HCT116 (cell line): ENCODE results near the gene ORC2. TPM values are rescaled to one million over a fixed set of nuclear protein-coding genes. Genes with fewer than 3 reads are reported as not detected.

ENCODE experiments used
- ATAC-seq: fragments of 200-7000 bp; cut with Tn5 transposase; 2 replicates; pipeline ENCODE4 v1.9.1; 2020; ENCODE audit warnings: mild to moderate bottlenecking, moderate library complexity
- BruUV-seq: library from RNA; stranded (reverse); fragments of 400-500 nt; replicated peaks from 2 replicates; lab custom pipeline; 2021; lab: Mats Ljungman, UMichigan
- CTCF ChIA-PET: fragments of 300-600 bp; sonication (Branson Sonifier 250); formaldehyde crosslinking; loops from one replicate; lab custom pipeline; 2021; ENCODE audit warnings: antibody characterized with exemption; lab: Charles Lee
- POLR2A ChIA-PET: fragments of 300-600, 350-600 bp; sonication (Branson Sonifier 250); formaldehyde crosslinking; loops from one replicate; lab custom pipeline; 2021; ENCODE audit warnings: antibody characterized with exemption; lab: Charles Lee
- RAD21 ChIA-PET, 2 experiments: fragments of 300-600 bp; sonication (Branson Sonifier 250); formaldehyde crosslinking; loops; one replicate each; lab custom pipeline; 2023; ENCODE audit warnings: low total read pairs in 2 of 2; ENCODE audit not compliant: uncharacterized antibody in 2 of 2, unreplicated experiment in 2 of 2, low non-redundant PET in 1 of 2; lab: Charles Lee
- DNase-seq: peaks from one replicate; pipeline ENCODE4 v3.0.0-alpha.2; 2010; ENCODE audit warnings: low read depth, low spot score
- H2AFZ ChIP-seq: fragments of 200-600 bp; shearing (Covaris generic), sonication (generic); 2 replicates; pipeline ENCODE4 v1.6.1; 2017; ENCODE audit warnings: low read depth, mixed run types, mixed read lengths, antibody characterized with exemption, low read length; ENCODE audit not compliant: poor library complexity, severe bottlenecking
- H3K27ac ChIP-seq: 2 replicates; pipeline ENCODE4 v1.5.1; 2012; ENCODE audit warnings: low read depth, low read length
- H3K27me3 ChIP-seq: fragments of 200-600 bp; sonication (generic); 2 replicates; pipeline ENCODE4 v1.6.1; 2016; ENCODE audit warnings: mixed run types, low read length, mixed read lengths; ENCODE audit not compliant: insufficient read depth
- H3K36me3 ChIP-seq, 2 experiments: fragments of 200-500 bp in 1 of 2; fragments of 200-600 bp in 1 of 2; sonication (Bioruptor generic) in 1 of 2; sonication (generic) in 1 of 2; 2 replicates each; pipeline versions ENCODE4 v1.5.1 to v1.6.1; 2014 to 2016; ENCODE audit warnings: low read length in 2 of 2, inconsistent platforms in 1 of 2, mixed read lengths in 1 of 2, mixed run types in 1 of 2; ENCODE audit not compliant: insufficient read depth in 2 of 2, control insufficient read depth in 1 of 2
- H3K4me1 ChIP-seq, 2 experiments: fragments of 200-600 bp in 1 of 2; sonication (generic) in 1 of 2; 2 replicates each; pipeline versions ENCODE4 v1.5.1 to v1.6.1; 2012 to 2017; ENCODE audit warnings: low read length in 2 of 2, inconsistent platforms in 1 of 2, mild to moderate bottlenecking in 1 of 2, mixed read lengths in 1 of 2, mixed run types in 1 of 2, moderate library complexity in 1 of 2; ENCODE audit not compliant: insufficient read depth in 2 of 2, control insufficient read depth in 1 of 2
- H3K4me2 ChIP-seq: fragments of 200-600 bp; sonication (generic); 2 replicates; pipeline ENCODE4 v1.6.1; 2017; ENCODE audit warnings: mixed run types, low read length, mixed read lengths
- H3K4me3 ChIP-seq, 2 experiments: fragments of 200-600 bp in 1 of 2; sonication (generic) in 1 of 2; replicated peaks in 1 of 2; 2 replicates each; pipeline ENCODE4 v1.5.1; 2011 to 2016; ENCODE audit warnings: low read length in 2 of 2, control low read depth in 1 of 2, low read depth in 1 of 2, mild to moderate bottlenecking in 1 of 2, mixed read lengths in 1 of 2, mixed run types in 1 of 2
- H3K79me2 ChIP-seq: fragments of 200-600 bp; sonication (generic); 2 replicates; pipeline ENCODE4 v1.6.1; 2017; ENCODE audit warnings: mild to moderate bottlenecking, mixed run types, low read length, moderate library complexity, mixed read lengths; ENCODE audit not compliant: insufficient read depth
- H3K9ac ChIP-seq: fragments of 200-600 bp; sonication (generic); 2 replicates; pipeline ENCODE4 v1.6.1; 2016; ENCODE audit warnings: low read length, mixed read lengths
- H3K9me2 ChIP-seq: fragments of 200-600 bp; sonication (generic), shearing (Covaris generic); 2 replicates; pipeline ENCODE4 v1.6.1; 2017; ENCODE audit warnings: mixed run types, mild to moderate bottlenecking, moderate library complexity; ENCODE audit not compliant: insufficient read depth
- H3K9me3 ChIP-seq, 2 experiments: fragments of 200-500 bp in 1 of 2; fragments of 200-600 bp in 1 of 2; sonication (Bioruptor generic) in 1 of 2; sonication (generic) in 1 of 2; 2 replicates each; pipeline ENCODE4 v1.6.1; 2014 to 2017; ENCODE audit warnings: low read length in 2 of 2, mixed read lengths in 2 of 2, inconsistent platforms in 1 of 2, low read depth in 1 of 2, mild to moderate bottlenecking in 1 of 2, mixed run types in 1 of 2, moderate library complexity in 1 of 2; ENCODE audit not compliant: control insufficient read depth in 1 of 2, insufficient read depth in 1 of 2
- H4K20me1 ChIP-seq: fragments of 200-600 bp; sonication (generic), shearing (Covaris generic); 2 replicates; pipeline ENCODE4 v1.6.1; 2017; ENCODE audit warnings: mixed run types, mild to moderate bottlenecking, moderate library complexity; ENCODE audit not compliant: insufficient read depth
- CBX3 ChIP-seq: IDR thresholded peaks from 2 replicates; pipeline ENCODE4 v1.6.1; 2012; ENCODE audit warnings: low read depth
- CEBPB ChIP-seq: IDR thresholded peaks from 2 replicates; pipeline ENCODE4 v1.6.1; 2012; ENCODE audit warnings: low read depth
- EGR1 ChIP-seq: IDR thresholded peaks from 2 replicates; pipeline ENCODE4 v1.6.1; 2012; ENCODE audit warnings: low read depth
- EZH2 ChIP-seq: fragments of 200-600 bp; sonication (generic); IDR thresholded peaks from 2 replicates; pipeline ENCODE4 v1.6.1; 2017; ENCODE audit warnings: antibody characterized with exemption, mixed run types
- EZH2phosphoT487 ChIP-seq: fragments of 200-600 bp; IDR thresholded peaks from 2 replicates; pipeline ENCODE4 v1.6.1; 2018; ENCODE audit warnings: antibody characterized with exemption, borderline replicate concordance
- FOSL1 ChIP-seq: IDR thresholded peaks from 2 replicates; pipeline ENCODE4 v1.6.1; 2012; ENCODE audit warnings: low read depth
- JUND ChIP-seq: IDR thresholded peaks from 2 replicates; pipeline ENCODE4 v1.6.1; 2012
- POLR2A ChIP-seq: IDR thresholded peaks from 2 replicates; pipeline ENCODE4 v1.7.0; 2011; ENCODE audit warnings: borderline replicate concordance; ENCODE audit not compliant: insufficient read depth, insufficient read length; ENCODE audit errors: extremely low read depth
- POLR2AphosphoS5 ChIP-seq: IDR thresholded peaks from 2 replicates; pipeline ENCODE4 v1.6.1; 2011; ENCODE audit warnings: mild to moderate bottlenecking, low read depth, low read length, moderate library complexity
- RAD21 ChIP-seq: IDR thresholded peaks from 2 replicates; pipeline ENCODE4 v1.6.1; 2012; ENCODE audit warnings: low read depth, mild to moderate bottlenecking
- SIN3A ChIP-seq: IDR thresholded peaks from 2 replicates; pipeline ENCODE4 v1.6.1; 2012; ENCODE audit warnings: low read depth
- SP1 ChIP-seq: IDR thresholded peaks from 2 replicates; pipeline ENCODE4 v1.6.1; 2012; ENCODE audit warnings: low read depth
- SRF ChIP-seq: IDR thresholded peaks from 2 replicates; pipeline ENCODE4 v1.6.1; 2012; ENCODE audit warnings: low read depth
- TCF7L2 ChIP-seq: IDR thresholded peaks from 2 replicates; pipeline ENCODE4 v1.7.0; 2011; ENCODE audit warnings: borderline replicate concordance, inconsistent platforms; ENCODE audit not compliant: insufficient read depth, insufficient read length; ENCODE audit errors: extremely low read depth
- YY1 ChIP-seq: IDR thresholded peaks from 2 replicates; pipeline ENCODE4 v1.6.1; 2011; ENCODE audit warnings: low read length, low read depth, moderate library complexity, mild to moderate bottlenecking; ENCODE audit not compliant: insufficient replicate concordance; ENCODE audit errors: extremely low read depth
- ZFX ChIP-seq: fragments of 450-650 bp; IDR thresholded peaks from 2 replicates; pipeline ENCODE4 v1.6.1; 2017
- intact Hi-C: fragments of 100-400 bp; cut with micrococcal nuclease; formaldehyde crosslinking; loops from 2 replicates; pipeline ENCODE4 v1.10.0; 2022
- total RNA-seq: library from RNA; stranded (reverse); gene quantifications from one replicate; pipeline ENCODE4 v1.2.1, GENCODE V29; 2021; ENCODE audit not compliant: unreplicated experiment
- TF ChIP-seq, protein P1 (sequence below): IDR thresholded peaks from 2 replicates; pipeline ENCODE4 v1.6.1; 2012; ENCODE audit warnings: low read depth
- TF ChIP-seq, protein P2 (sequence below): IDR thresholded peaks from 2 replicates; pipeline ENCODE4 v1.6.1; 2012
- TF ChIP-seq, protein P3 (sequence below), 3 experiments: fragments of 200-600 bp in 1 of 3; sonication (generic) in 1 of 3; IDR thresholded peaks in 2 of 3; conservative IDR thresholded peaks in 1 of 3; 2 replicates each; pipeline ENCODE4 v1.5.1; 2012 to 2017; ENCODE audit warnings: low read depth in 2 of 3, low read length in 2 of 3, antibody characterized with exemption in 1 of 3, borderline replicate concordance in 1 of 3, control low read depth in 1 of 3, mild to moderate bottlenecking in 1 of 3, mixed read lengths in 1 of 3, mixed run types in 1 of 3, moderate library complexity in 1 of 3; ENCODE audit not compliant: insufficient read depth in 1 of 3
- TF ChIP-seq, protein P4 (sequence below): IDR thresholded peaks from 2 replicates; pipeline ENCODE4 v1.6.1; 2011; ENCODE audit warnings: mild to moderate bottlenecking, low read length, moderate library complexity; ENCODE audit not compliant: insufficient replicate concordance; ENCODE audit errors: extremely low read depth

ORC2 gene
- total RNA-seq, 1 experiment from 2014 or later, result 51.9 TPM

DNA sequence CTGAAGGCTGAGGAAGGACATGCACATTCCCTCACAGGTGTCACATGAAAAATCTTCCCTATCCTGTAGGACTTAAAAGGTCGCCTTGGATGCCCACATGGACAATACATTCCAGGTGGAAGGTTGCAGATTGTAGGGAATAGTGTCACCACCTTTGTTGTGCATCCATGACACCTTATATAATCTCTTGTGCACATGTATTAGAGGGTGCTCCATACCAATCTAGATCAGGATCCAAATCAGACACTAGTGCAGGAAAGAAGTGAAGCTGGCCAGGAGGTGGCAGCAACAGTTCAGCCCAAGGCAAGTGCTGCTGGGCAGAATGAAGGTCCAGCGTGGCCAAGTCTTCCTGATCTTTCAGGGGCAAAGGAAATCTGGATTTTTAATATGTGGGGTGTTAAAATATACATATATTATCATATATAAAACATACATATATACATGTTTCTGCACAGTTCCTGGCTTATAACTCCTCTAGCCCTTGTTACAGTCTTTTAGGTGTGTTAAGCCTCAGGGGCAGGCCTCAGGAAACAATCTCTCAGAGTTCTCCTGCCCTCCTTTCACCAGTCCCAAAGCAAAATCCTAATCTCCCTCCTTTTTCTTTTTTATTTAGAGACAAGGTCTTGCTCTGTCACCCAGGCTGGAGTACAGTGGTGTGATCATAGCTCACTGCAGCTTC, 57.7 kb downstream of the ORC2 start:
- peaks cover 34% of the 10 kb centered on the region in 2 experiments for H3K36me3 ChIP-seq
- intact Hi-C loops, result loop anchor here (1.0 to 10.0 kb wide), 5 partner anchors 164 to 459 kb away; no protein-coding TSS in a partner anchor
- ATAC-seq (peak; percentile 83), DNase-seq (peak; percentile 69)
- ChIA-PET CTCF (interaction anchor here (0.5 to 5.0 kb wide), 10 partner anchors 27 to 326 kb away, joined by 3 to 55 read pairs (median 4); partner anchors contain the start of gene CASP10), POLR2A (no interaction called here), RAD21 (interaction anchor here (1.0 to 2.4 kb wide), 7 partner anchors 163 to 326 kb away, joined by 3 to 10 read pairs (median 6); no protein-coding TSS in a partner anchor)
- H3K4me2 ChIP-seq, result no peak overlapping the region
- no TSS peak for BruUV-seq
- H3K9me2 ChIP-seq, result no peaks in the 10 kb centered on the region
- no peaks in the 10 kb centered on the region for H3K27me3 ChIP-seq
- peaks cover 3% of the 10 kb centered on the region for H4K20me1 ChIP-seq
- H3K9ac ChIP-seq, result no peak overlapping the region
- H2AFZ ChIP-seq, result no peak overlapping the region
- no peak overlapping the region for H3K27ac ChIP-seq
- no peak overlapping the region for H3K4me3 ChIP-seq
- no peaks in the 10 kb centered on the region for H3K79me2 ChIP-seq
- H3K9me3 ChIP-seq, result no peaks in the 10 kb centered on the region
- H3K4me1 ChIP-seq, result peaks cover 0 to 5% of the 10 kb centered on the region in 2 experiments; a peak in 1 of 4 replicates
- TF ChIP-seq SRF (no peak), FOSL1 (no peak), SP1 (no peak), ZFX (no peak), EGR1 (no peak), CBX3 (no peak), POLR2AphosphoS5 (no peak), YY1 (no peak), RAD21 (peak; percentile 95), CEBPB (no peak), SIN3A (no peak), EZH2 (no peak), POLR2A (no peak), TCF7L2 (no peak), EZH2phosphoT487 (no peak), JUND (no peak)
- TF ChIP-seq, protein P1, sequence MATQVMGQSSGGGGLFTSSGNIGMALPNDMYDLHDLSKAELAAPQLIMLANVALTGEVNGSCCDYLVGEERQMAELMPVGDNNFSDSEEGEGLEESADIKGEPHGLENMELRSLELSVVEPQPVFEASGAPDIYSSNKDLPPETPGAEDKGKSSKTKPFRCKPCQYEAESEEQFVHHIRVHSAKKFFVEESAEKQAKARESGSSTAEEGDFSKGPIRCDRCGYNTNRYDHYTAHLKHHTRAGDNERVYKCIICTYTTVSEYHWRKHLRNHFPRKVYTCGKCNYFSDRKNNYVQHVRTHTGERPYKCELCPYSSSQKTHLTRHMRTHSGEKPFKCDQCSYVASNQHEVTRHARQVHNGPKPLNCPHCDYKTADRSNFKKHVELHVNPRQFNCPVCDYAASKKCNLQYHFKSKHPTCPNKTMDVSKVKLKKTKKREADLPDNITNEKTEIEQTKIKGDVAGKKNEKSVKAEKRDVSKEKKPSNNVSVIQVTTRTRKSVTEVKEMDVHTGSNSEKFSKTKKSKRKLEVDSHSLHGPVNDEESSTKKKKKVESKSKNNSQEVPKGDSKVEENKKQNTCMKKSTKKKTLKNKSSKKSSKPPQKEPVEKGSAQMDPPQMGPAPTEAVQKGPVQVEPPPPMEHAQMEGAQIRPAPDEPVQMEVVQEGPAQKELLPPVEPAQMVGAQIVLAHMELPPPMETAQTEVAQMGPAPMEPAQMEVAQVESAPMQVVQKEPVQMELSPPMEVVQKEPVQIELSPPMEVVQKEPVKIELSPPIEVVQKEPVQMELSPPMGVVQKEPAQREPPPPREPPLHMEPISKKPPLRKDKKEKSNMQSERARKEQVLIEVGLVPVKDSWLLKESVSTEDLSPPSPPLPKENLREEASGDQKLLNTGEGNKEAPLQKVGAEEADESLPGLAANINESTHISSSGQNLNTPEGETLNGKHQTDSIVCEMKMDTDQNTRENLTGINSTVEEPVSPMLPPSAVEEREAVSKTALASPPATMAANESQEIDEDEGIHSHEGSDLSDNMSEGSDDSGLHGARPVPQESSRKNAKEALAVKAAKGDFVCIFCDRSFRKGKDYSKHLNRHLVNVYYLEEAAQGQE, result no peak
- TF ChIP-seq, protein P2, sequence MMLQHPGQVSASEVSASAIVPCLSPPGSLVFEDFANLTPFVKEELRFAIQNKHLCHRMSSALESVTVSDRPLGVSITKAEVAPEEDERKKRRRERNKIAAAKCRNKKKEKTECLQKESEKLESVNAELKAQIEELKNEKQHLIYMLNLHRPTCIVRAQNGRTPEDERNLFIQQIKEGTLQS, result no peak
- TF ChIP-seq, protein P3, sequence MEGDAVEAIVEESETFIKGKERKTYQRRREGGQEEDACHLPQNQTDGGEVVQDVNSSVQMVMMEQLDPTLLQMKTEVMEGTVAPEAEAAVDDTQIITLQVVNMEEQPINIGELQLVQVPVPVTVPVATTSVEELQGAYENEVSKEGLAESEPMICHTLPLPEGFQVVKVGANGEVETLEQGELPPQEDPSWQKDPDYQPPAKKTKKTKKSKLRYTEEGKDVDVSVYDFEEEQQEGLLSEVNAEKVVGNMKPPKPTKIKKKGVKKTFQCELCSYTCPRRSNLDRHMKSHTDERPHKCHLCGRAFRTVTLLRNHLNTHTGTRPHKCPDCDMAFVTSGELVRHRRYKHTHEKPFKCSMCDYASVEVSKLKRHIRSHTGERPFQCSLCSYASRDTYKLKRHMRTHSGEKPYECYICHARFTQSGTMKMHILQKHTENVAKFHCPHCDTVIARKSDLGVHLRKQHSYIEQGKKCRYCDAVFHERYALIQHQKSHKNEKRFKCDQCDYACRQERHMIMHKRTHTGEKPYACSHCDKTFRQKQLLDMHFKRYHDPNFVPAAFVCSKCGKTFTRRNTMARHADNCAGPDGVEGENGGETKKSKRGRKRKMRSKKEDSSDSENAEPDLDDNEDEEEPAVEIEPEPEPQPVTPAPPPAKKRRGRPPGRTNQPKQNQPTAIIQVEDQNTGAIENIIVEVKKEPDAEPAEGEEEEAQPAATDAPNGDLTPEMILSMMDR (IDR thresholded peaks at IDR 0.05 in 2 of 3, conservative IDR thresholded peaks at IDR 0.05 in 1 of 3; ENCODE audit: borderline replicate concordance in 1 of 3, insufficient read depth in 1 of 3, low read depth in 2 of 3, low read length in 2 of 3), result peak; percentile 77 to 92 (median 82)
- TF ChIP-seq, protein P4, sequence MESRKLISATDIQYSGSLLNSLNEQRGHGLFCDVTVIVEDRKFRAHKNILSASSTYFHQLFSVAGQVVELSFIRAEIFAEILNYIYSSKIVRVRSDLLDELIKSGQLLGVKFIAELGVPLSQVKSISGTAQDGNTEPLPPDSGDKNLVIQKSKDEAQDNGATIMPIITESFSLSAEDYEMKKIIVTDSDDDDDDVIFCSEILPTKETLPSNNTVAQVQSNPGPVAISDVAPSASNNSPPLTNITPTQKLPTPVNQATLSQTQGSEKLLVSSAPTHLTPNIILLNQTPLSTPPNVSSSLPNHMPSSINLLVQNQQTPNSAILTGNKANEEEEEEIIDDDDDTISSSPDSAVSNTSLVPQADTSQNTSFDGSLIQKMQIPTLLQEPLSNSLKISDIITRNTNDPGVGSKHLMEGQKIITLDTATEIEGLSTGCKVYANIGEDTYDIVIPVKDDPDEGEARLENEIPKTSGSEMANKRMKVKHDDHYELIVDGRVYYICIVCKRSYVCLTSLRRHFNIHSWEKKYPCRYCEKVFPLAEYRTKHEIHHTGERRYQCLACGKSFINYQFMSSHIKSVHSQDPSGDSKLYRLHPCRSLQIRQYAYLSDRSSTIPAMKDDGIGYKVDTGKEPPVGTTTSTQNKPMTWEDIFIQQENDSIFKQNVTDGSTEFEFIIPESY, result no peak
